Measurements from ENCODE around the gene CIITA. TPM values are rescaled to one million over a fixed set of nuclear protein-coding genes. Genes with fewer than 3 reads are reported as not detected.

Gene CIITA
- total and polyA plus RNA-seq, 9 of the 15 experiments (the other 6 are each of a cell fraction or from before 2014, with no cell fraction given), result 0.01 to 0.20 (median 0.11) TPM; not detected in 4

DNA sequence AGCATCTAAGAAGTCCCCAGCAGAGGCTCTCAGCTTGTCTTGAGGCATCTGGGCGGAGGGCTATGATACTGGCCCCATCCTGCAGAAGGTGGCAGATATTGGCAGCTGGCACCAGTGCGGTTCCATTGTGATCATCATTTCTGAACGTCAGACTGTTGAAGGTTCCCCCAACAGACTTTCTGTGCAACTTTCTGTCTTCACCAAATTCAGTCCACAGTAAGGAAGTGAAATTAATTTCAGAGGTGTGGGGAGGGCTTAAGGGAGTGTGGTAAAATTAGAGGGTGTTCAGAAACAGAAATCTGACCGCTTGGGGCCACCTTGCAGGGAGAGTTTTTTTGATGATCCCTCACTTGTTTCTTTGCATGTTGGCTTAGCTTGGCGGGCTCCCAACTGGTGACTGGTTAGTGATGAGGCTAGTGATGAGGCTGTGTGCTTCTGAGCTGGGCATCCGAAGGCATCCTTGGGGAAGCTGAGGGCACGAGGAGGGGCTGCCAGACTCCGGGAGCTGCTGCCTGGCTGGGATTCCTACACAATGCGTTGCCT, at the start of gene CIITA (continued):
- TF ChIP-seq ZNF384 (IDR thresholded peaks at IDR 0.05; ENCODE audit: low read depth, low read length), result no peak

DNA sequence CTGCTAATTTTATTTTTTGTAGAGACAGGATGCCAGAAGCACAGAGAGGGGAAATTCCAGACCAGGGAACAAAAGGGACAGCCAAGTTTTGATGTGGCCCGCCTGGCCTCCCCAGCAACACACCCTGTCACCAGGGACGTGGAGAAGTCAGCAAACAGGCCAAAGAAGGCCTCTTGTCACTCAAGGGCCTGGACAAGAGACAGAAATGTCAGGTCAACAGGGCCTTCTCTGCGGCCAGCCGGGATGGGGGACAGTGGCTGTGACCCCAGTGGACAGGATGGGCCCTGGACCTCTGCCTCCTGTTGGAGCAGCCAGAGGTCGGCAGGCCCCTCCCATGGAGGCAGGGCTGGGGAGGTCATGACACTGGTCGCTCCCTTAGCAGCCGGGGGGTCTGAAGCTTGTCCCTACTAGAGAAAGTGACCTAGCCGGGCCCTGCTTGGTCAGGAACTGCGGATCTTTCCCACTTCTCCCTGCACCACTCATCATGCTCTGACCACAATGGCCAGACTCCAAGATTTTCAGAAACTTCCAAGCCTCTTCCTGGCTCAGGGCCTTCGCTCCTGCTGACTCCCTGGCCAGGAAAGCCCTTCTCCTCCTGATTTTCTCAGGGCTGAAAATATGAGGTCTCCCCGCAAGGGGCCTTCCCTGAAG, 49.2 kb upstream of the CIITA start:
- POLR2A ChIA-PET, result no interaction called here
- ATAC-seq, result no peak
- Histone ChIP-seq H3K9me3 (replicated peaks; ENCODE audit: control insufficient read depth, insufficient read depth, low read depth, low read length) (no peaks in the 10 kb centered on the region), H3K4me1 (replicated peaks in 1 of 2; ENCODE audit: control insufficient read depth in 2 of 2, insufficient read depth in 2 of 2, low read length in 2 of 2) (peaks cover 0 to 9% of the 10 kb centered on the region in 2 experiments; a peak in 2 of 5 replicates), H3K4me3 (no peak overlapping the region), H2AFZ (ENCODE audit: low read depth, low read length) (no peak overlapping the region), H3K27me3 (ENCODE audit: control insufficient read depth in 2 of 2, insufficient read depth in 2 of 2, low read length in 2 of 2) (peaks cover 21 to 49% of the 10 kb centered on the region in 2 experiments), H3K79me2 (ENCODE audit: control insufficient read depth, insufficient read depth, low read length) (no peaks in the 10 kb centered on the region), H4K20me1 (replicated peaks; ENCODE audit: control insufficient read depth, insufficient read depth, low read length) (0 out of 2 replicates have a peak, but pooled peaks cover 4% of the 10 kb centered on the region), H3K4me2 (ENCODE audit: insufficient read depth, low read length) (no peak overlapping the region), H3K36me3 (ENCODE audit: control insufficient read depth, insufficient read depth, low read length) (no peaks in the 10 kb centered on the region), H3K9me1 (ENCODE audit: control insufficient read depth, insufficient read depth, low read length) (no peaks in the 10 kb centered on the region), H3K27ac (ENCODE audit: extremely low read depth, low read depth, low read length) (no peak overlapping the region), H3K9ac (ENCODE audit: insufficient read depth in 1 of 2, low read depth in 2 of 2, low read length in 2 of 2) (no peak overlapping the region; a peak in 1 of 4 replicates)
- in situ Hi-C loops (cut with MboI) (no loop called here), intact Hi-C loops (cut with micrococcal nuclease) (no loop called here)
- BruUV-seq (replicated peaks), result no TSS peak
- no peak for DNase-seq (ENCODE audit: extremely low read depth in 1 of 4, low spot score in 3 of 4)
- CTCF ChIA-PET (ENCODE audit: low intra/inter-chr PET ratio), result no interaction called here
- no peak for TF ChIP-seq ZNF311 (CRISPR knock-in tag; IDR thresholded peaks at IDR 0.05)
- TF ChIP-seq ZNF699 (CRISPR knock-in tag; IDR thresholded peaks at IDR 0.05; ENCODE audit: insufficient replicate concordance), result no peak
- no peak for TF ChIP-seq MBD2 (IDR thresholded peaks at IDR 0.05; ENCODE audit: borderline replicate concordance, low read depth)
- no peak for TF ChIP-seq ZFP36 (IDR thresholded peaks at IDR 0.05; ENCODE audit: low read depth, low read length, partially characterized antibody)
- no peak for TF ChIP-seq SMARCA5 (IDR thresholded peaks at IDR 0.05)
- TF ChIP-seq ATF7 (IDR thresholded peaks at IDR 0.05), result no peak
- TF ChIP-seq ZNF584 (CRISPR knock-in tag; IDR thresholded peaks at IDR 0.05; ENCODE audit: low read depth), result no peak
- no peak for TF ChIP-seq DMBX1 (CRISPR knock-in tag; IDR thresholded peaks at IDR 0.05; ENCODE audit: borderline replicate concordance)
- TF ChIP-seq ZNF143 (CRISPR knock-in tag; IDR thresholded peaks at IDR 0.05), result no peak
- TF ChIP-seq, protein P1, sequence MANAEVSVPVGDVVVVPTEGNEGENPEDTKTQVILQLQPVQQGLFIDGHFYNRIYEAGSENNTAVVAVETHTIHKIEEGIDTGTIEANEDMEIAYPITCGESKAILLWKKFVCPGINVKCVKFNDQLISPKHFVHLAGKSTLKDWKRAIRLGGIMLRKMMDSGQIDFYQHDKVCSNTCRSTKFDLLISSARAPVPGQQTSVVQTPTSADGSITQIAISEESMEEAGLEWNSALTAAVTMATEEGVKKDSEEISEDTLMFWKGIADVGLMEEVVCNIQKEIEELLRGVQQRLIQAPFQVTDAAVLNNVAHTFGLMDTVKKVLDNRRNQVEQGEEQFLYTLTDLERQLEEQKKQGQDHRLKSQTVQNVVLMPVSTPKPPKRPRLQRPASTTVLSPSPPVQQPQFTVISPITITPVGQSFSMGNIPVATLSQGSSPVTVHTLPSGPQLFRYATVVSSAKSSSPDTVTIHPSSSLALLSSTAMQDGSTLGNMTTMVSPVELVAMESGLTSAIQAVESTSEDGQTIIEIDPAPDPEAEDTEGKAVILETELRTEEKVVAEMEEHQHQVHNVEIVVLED (CRISPR knock-in tag; IDR thresholded peaks at IDR 0.05), result no peak
- TF ChIP-seq ELF1 (tag; IDR thresholded peaks at IDR 0.05), result no peak
- no peak for TF ChIP-seq ZNF133 (CRISPR knock-in tag; IDR thresholded peaks at IDR 0.05)
- no peak for TF ChIP-seq C11orf30 (IDR thresholded peaks at IDR 0.05; ENCODE audit: low read depth)
- TF ChIP-seq ZEB2 (IDR thresholded peaks at IDR 0.05), result no peak
- TF ChIP-seq GABPA (tag; conservative IDR thresholded peaks at IDR 0.05; ENCODE audit: low read depth), result no peak
- no peak for TF ChIP-seq NELFE (IDR thresholded peaks at IDR 0.05; ENCODE audit: insufficient read depth, insufficient read length)
- no peak for TF ChIP-seq NR2C2 (CRISPR knock-in tag; IDR thresholded peaks at IDR 0.05)
- TF ChIP-seq NR2C2 (tag; IDR thresholded peaks at IDR 0.05), result no peak
- TF ChIP-seq SRSF3 (IDR thresholded peaks at IDR 0.05; ENCODE audit: insufficient read depth, low read length), result no peak
- TF ChIP-seq MYBL2 (IDR thresholded peaks at IDR 0.05; ENCODE audit: low read depth), result no peak
- TF ChIP-seq MYBL2 (CRISPR knock-in tag; IDR thresholded peaks at IDR 0.05; ENCODE audit: borderline replicate concordance), result no peak
- WGBS (ENCODE audit: insufficient coverage, low coverage, missing lambda C conversion rate), result 7% methylated on average over 11 of the region's 11 CpGs
- no peak for FAIRE-seq
